Gastroesophageal sphincter (tissue), 4 donors: ENCODE results near the gene ESR1. TPM values are rescaled to one million over a fixed set of nuclear protein-coding genes. Genes with fewer than 3 reads are reported as not detected.
A peak's percentile ranks its signal among the peaks of the same experiment; 100 is the strongest.

Experiments used
- ATAC-seq: fragments of 150-250 bp; one replicate; pipeline ENCODE4 v1.9.1; 2016; ENCODE audit warnings: mild to moderate bottlenecking, moderate library complexity
- H3K27ac ChIP-seq, 4 donors: fragments of 200-600 bp; sonication (generic) in 3 of 4; 1 replicate in 3 of 4; 2 replicates in 1 of 4; pipeline ENCODE4 v1.5.1; 2016 to 2019
- H3K27me3 ChIP-seq: fragments of 200-600 bp; sonication (generic); one replicate; pipeline ENCODE4 v1.5.1; 2019
- H3K36me3 ChIP-seq, 2 donors: fragments of 200-600 bp; sonication (generic); one replicate each; pipeline ENCODE4 v1.5.1; 2019; ENCODE audit warnings: control low read depth in 1 of 2
- H3K4me1 ChIP-seq, 3 donors: fragments of 200-600 bp; sonication (generic); 1 replicate in 2 of 3; 2 replicates in 1 of 3; pipeline ENCODE4 v1.5.1; 2016 to 2019; ENCODE audit warnings: control low read depth in 2 of 3
- H3K4me3 ChIP-seq, 2 donors: fragments of 200-600 bp; sonication (generic); one replicate each; pipeline ENCODE4 v1.5.1; 2019; ENCODE audit warnings: mild to moderate bottlenecking in 1 of 2, moderate library complexity in 1 of 2
- H3K9me3 ChIP-seq, 3 donors: fragments of 200-600 bp; sonication (generic); one replicate each; pipeline ENCODE4 v1.5.1; 2017 to 2019; ENCODE audit warnings: control low read depth in 2 of 3
- EP300 ChIP-seq: sonication (generic); formaldehyde crosslinking; IDR thresholded peaks from one replicate; pipeline ENCODE4 v1.6.1; 2017; ENCODE audit warnings: antibody characterized with exemption, mild to moderate bottlenecking
- POLR2A ChIP-seq, 2 donors: fragments of 450-650 bp; IDR thresholded peaks; one replicate each; pipeline ENCODE4 v1.6.1; 2017; ENCODE audit warnings: antibody characterized with exemption in 2 of 2, mild to moderate bottlenecking in 2 of 2, moderate library complexity in 1 of 2
- POLR2AphosphoS5 ChIP-seq: sonication (generic); formaldehyde crosslinking; IDR thresholded peaks from one replicate; pipeline ENCODE4 v1.6.1; 2017; ENCODE audit warnings: antibody characterized with exemption
- WGBS, 2 donors: methylation state at CpG; one replicate each; pipeline ENCODE4 v1.1.5; 2018; ENCODE audit warnings: low coverage in 1 of 2; 5-methylcytosine and 5-hydroxymethylcytosine counted together
- total RNA-seq, 4 donors: library from RNA; depleted of rRNA; stranded (reverse); fragments of >200 nt; gene quantifications; one replicate each; pipeline ENCODE4 v1.1.0, GENCODE V29; 2016
- TF ChIP-seq, protein P1 (sequence below), 4 experiments: fragments of 200-600 bp in 2 of 4; fragments of 450-650 bp in 2 of 4; sonication (generic) in 1 of 4; IDR thresholded peaks; one replicate each; pipeline ENCODE4 v1.5.1; 2017 to 2019; ENCODE audit warnings: antibody characterized with exemption in 4 of 4, mild to moderate bottlenecking in 2 of 4, moderate library complexity in 2 of 4

The ESR1 gene
- total RNA-seq, 4 donors from 2014 or later: 0.93 to 2.3 (median 0.97) TPM

DNA sequence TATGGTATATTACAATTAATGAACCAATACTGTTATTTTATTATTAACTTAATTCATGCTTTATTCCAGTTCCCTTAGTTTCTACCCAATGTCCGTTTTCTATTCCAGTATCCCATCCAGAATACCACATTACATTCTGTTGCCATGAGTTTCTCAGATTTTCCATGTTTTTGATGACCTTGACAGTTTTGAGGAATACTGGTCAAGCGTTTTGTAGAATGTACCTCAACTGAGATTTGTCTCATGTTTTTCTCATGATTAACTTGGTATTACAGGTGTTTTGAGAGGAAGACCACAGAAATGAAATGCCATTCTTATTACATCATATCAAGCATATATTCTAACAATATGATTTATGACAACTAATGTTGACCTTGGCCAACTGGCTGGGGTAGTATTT, 23.8 kb upstream of the ESR1 start:
- no peaks in the 10 kb centered on the region for H3K4me1 ChIP-seq
- H3K27ac ChIP-seq: no peak overlapping the region
- ATAC-seq: no peak
- H3K27me3 ChIP-seq: peaks cover 4% of the 10 kb centered on the region
- TF ChIP-seq, protein P1, sequence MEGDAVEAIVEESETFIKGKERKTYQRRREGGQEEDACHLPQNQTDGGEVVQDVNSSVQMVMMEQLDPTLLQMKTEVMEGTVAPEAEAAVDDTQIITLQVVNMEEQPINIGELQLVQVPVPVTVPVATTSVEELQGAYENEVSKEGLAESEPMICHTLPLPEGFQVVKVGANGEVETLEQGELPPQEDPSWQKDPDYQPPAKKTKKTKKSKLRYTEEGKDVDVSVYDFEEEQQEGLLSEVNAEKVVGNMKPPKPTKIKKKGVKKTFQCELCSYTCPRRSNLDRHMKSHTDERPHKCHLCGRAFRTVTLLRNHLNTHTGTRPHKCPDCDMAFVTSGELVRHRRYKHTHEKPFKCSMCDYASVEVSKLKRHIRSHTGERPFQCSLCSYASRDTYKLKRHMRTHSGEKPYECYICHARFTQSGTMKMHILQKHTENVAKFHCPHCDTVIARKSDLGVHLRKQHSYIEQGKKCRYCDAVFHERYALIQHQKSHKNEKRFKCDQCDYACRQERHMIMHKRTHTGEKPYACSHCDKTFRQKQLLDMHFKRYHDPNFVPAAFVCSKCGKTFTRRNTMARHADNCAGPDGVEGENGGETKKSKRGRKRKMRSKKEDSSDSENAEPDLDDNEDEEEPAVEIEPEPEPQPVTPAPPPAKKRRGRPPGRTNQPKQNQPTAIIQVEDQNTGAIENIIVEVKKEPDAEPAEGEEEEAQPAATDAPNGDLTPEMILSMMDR (IDR thresholded peaks at IDR 0.05): no peak
- TF ChIP-seq POLR2A (IDR thresholded peaks at IDR 0.05) (no peak), EP300 (no peak), POLR2AphosphoS5 (no peak)
- H3K36me3 ChIP-seq: no peaks in the 10 kb centered on the region
- peaks cover 0 to 6% (median 0%) of the 10 kb centered on the region in 3 donors for H3K9me3 ChIP-seq
- H3K4me3 ChIP-seq: no peak overlapping the region
- 80 to 82% methylated on average over 1 to 2 of the region's 2 CpGs for WGBS, 2 donors

GRCh38 chr6:151784441-151785214, 22.9 kb upstream of the ESR1 start:
- TF ChIP-seq POLR2AphosphoS5 (no peak), POLR2A (IDR thresholded peaks at IDR 0.05) (no peak), EP300 (no peak)
- TF ChIP-seq, protein P1 (IDR thresholded peaks at IDR 0.05): no peak
- ATAC-seq: no peak
- Histone ChIP-seq H3K4me3 (no peak overlapping the region), H3K27me3 (peaks cover 4% of the 10 kb centered on the region), H3K4me1 (no peaks in the 10 kb centered on the region), H3K9me3 (peaks cover 0 to 6% (median 0%) of the 10 kb centered on the region in 3 donors), H3K36me3 (no peaks in the 10 kb centered on the region), H3K27ac (no peak overlapping the region)

GRCh38 chr6:151796842-151797530, 10.5 kb upstream of the ESR1 start:
- no peak overlapping the region for H3K27ac ChIP-seq
- no peaks in the 10 kb centered on the region for H3K9me3 ChIP-seq
- no peak for ATAC-seq
- H3K36me3 ChIP-seq: no peaks in the 10 kb centered on the region
- H3K27me3 ChIP-seq: no peaks in the 10 kb centered on the region
- TF ChIP-seq, protein P1 (IDR thresholded peaks at IDR 0.05): no peak
- TF ChIP-seq POLR2AphosphoS5 (peak; percentile 28), EP300 (no peak), POLR2A (IDR thresholded peaks at IDR 0.05) (no peak)
- no peak overlapping the region for H3K4me3 ChIP-seq
- WGBS, 2 donors: 39 to 71% methylated on average over 2 to 4 of the region's 5 CpGs
- peaks cover 0 to 10% (median 4%) of the 10 kb centered on the region in 3 donors for H3K4me1 ChIP-seq

GRCh38 chr6:151803743-151804142, 3.7 kb upstream of the ESR1 start:
- H3K4me3 ChIP-seq: no peak overlapping the region
- no peak for TF ChIP-seq POLR2AphosphoS5
- TF ChIP-seq, protein P1 (IDR thresholded peaks at IDR 0.05): no peak

More at GRCh38 chr6:151803743-151804142, 3.7 kb upstream of the ESR1 start:
- peaks cover 0 to 6% (median 0%) of the 10 kb centered on the region in 3 donors for H3K9me3 ChIP-seq
- H3K27ac ChIP-seq: no peak overlapping the region
- ATAC-seq: no peak
- H3K36me3 ChIP-seq: no peaks in the 10 kb centered on the region
- peaks cover 48% of the 10 kb centered on the region for H3K27me3 ChIP-seq
- WGBS, 2 donors: 75 to 81% methylated on average over 8 to 9 of the region's 9 CpGs
- H3K4me1 ChIP-seq: peaks cover 0 to 20% (median 6%) of the 10 kb centered on the region in 3 donors
